NCI-H82 treated with DMSO at 0.1 percent for 48 hours (cell line): Measurements from ENCODE around the gene TXNL1.
A peak's percentile ranks its signal among the peaks of the same experiment; 100 is the strongest.
"Not testable (repeated sequence)": the region's sequence is repeated elsewhere in the genome, so short reads cannot be mapped to it uniquely, and the experiment has no call there.

ENCODE experiments used
- DNase-seq: peaks from one replicate; lab custom pipeline; 2025; ENCODE audit not compliant: unreplicated experiment; lab: John Stamatoyannopoulos, UW

The TXNL1 gene

GRCh38 chr18:56638232-56639103, at the start of gene TXNL1:
Gene TXNL1, minus strand, starts transcription at chr18:56638592. Its CDS starts 152 bp downstream, at chr18:56638440.
- peak; percentile 91 for DNase-seq

DNA sequence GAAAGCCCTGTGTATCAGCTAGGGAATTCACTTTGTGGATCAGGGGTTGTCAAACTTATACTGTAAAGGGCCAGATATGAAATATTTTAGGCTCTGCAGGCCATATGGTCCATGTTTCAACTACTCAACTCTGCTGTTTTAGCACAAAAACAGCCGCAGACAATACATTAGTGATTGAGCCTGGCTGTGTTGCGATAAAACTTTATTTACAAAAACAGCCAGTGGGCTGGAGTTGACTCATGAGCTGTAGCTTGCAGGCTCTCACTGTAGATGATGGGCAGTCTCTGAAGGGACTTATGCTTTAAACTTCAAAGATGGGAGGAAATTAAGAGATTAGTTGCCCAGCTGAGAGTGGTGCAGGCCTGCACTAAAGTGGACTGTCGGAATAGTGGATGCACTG, 45.9 kb upstream of the TXNL1 start:
- no peak for DNase-seq

- DNase-seq, result no peak
Measured at GRCh38 chr18:56678836-56679565, 40.6 kb upstream of the TXNL1 start.

- DNase-seq, result no peak
Measured at GRCh38 chr18:56676639-56677038, 38.2 kb upstream of the TXNL1 start.

DNA sequence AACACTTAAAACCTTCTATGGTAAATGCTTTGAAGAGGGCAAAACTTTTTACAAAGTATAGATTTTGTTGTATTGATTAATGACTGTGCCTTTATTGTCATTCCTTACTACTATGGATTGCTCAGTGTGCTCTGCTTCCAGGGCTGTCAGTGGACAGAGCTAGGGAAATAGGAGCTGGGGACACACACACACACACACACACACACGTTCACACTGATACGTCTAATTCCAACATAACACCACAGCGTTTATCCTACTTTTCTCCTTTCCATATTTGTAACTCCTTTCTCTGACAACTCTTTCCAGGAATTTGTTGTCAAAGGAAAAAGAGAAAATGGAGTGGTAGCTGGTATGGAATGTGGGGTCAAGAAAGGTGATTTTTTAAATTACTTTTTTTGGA, 34.6 kb upstream of the TXNL1 start:
- DNase-seq, result no peak

DNA sequence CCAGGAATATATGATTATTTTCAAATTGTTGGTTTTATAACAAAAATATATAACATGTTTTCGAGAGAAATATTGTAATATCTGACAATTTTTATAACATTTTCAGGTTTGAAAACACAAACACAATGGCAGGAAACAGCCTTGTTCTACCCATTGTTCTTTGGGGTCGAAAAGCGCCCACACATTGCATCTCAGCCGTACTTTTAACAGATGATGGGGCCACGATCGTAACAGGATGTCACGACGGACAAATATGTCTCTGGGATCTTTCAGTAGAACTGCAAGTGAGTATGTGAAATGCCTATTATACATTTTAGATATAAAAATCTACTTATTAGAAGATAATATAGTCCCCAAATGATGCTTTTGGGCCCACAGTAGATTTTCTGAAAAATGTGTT, 34.0 kb upstream of the TXNL1 start:
- no peak for DNase-seq

- no peak for DNase-seq
Measured at GRCh38 chr18:56662902-56663301, 24.5 kb upstream of the TXNL1 start.

DNA sequence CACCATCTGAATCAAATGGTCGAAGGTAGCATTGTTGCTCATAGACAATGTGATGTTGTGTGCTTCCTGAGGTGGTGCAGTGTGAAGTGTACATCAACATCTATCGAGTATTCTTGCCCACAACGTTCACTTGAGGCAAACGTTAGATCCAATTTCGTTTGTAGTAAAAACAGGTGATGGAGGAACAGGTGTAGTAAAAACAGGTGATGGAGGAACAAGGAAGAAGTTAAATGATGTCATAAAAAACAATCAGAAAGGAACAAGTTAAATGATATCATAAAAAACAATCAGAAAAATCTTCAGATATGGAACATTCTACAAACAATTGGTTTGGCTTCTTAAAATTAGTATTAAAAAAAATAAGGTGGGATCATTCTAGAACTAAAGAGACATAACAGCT, 24.1 kb upstream of the TXNL1 start:
- no peak for DNase-seq

DNA sequence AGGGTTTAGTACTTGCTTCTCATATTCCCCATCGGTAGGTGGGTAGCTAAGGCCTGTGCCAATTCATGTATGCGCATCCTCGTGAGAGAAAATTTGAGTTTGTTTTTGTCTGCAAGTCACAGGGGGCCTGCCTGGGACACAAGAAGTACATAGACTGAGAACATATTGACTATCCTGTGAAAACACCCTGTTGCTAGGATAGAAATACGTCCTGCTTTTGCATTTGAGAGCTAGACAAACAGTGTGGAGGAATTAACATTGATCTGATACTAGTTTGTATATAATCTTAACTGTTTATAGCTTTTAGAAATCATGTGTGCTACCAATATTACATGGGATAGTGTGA, 23.6 kb upstream of the TXNL1 start:
- no peak for DNase-seq

GRCh38 chr18:56661360-56662062, 23.1 kb upstream of the TXNL1 start:
- DNase-seq, result no peak

GRCh38 chr18:56660655-56661054, 22.3 kb upstream of the TXNL1 start:
- no peak for DNase-seq

DNA sequence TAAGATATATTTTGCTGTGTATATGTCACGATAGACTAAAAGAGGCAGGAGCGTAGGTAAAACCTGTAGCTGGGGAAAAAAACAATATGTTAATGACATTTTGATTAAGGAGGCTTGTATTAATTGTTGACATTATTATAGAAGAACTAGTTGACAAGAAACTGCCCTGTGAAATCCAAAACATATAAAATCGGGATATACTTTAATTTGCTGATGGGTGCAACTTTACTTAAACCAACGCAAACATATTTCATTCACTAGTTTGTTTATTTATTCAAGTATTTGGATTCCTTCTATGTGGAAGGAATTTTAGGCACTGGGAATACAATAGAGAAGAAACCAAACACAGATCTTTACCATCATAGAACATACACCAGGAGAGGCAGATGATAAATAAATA, 20.7 kb upstream of the TXNL1 start:
- DNase-seq, result no peak

DNA sequence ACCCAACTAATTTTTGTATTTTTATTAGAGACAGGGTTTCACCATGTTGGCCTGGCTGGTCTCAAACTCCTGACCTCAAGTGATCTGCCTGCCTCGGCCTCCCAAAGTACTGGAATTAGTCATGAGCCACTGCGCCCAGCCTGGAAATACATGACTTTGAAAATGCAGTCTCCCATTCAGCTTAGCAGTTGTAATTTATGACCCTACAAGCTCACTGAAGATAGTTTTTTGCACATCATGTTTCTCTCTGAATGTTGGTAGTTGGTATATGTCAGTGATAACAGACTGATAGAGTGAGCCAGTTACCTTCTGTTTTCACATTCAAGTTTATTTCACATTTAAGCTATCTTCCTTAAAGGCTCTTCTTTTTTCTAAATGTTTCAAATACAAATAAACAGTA, 19.9 kb upstream of the TXNL1 start:
- no peak for DNase-seq

DNA sequence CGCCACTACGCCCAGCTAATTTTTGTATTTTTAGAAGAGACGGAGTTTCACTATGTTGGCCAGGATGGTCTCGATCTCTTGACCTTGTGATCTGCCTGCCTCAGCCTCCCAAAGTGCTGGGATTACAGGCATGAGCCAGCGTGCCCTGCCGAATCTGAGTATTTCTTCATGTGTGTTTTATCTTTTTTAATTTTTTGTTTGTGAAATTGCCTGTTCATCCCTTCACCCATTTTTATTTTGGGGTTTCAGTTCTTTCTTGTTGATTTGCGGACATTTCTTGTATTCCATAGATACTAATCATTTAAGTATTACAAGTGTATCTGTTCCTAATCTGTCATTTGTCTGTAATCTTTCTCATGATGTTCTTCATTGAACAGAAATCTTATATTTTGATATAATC, 15.9 kb upstream of the TXNL1 start:
- DNase-seq, result not testable (repeated sequence)

- DNase-seq, result no peak
Measured at GRCh38 chr18:56652802-56653201, 14.4 kb upstream of the TXNL1 start.

DNA sequence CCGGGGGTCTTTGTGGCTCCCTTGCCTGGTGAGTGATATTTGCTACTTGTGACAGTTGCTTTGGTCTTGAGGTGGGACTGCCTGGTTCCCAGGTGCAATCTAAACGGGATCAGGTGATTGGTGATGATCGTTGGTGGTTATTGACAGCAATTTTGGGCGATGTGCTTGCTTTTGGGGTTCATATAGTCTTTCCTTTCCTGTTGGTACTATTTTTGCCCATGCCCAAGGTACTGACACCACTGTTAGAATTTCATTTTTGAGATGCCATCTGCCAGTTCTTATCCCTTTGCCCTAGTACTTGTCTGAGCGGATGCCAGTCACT, 13.3 kb upstream of the TXNL1 start:
- DNase-seq, result no peak

DNA sequence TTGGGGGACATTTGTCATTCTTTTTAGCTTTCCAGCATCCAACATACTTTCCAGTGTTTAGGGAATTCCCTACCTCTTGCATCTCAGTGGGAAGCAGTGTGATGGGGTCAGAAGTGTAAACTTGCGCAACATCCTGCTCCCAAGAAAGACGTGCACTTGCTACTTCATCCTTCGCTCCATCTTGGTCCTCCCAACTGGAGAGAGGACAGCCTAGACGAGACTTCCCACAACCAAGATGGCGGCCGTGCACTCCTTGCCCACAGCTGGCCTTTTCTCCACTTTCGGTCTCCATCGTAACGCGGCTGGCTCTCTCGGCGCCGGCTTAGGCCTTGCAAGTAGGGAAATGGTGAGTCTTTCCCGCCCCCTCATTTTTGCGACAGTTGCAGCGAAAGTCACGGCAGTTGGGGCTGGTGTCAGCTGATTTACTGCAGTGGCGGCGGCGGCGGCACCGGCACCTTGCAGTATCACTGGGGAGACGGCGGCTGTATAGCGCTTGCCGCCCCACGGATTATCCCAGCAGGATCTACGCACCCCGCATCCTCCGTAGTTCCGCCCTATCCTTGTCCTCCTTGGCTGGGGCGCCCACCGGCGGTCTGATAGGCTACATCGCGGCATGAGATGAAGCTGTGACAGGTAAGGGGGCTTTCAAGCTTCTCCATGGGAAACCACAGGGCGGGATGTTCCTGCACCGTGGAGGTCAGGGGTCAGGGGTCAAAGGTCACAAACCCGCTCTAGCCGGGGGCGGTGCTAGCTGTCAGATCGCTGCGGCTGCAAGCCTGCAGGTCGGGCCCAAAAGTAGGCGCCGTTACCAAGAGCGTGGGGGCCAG, 12.8 kb upstream of the TXNL1 start, which contains the start of gene WDR7:
TSS of gene WDR7 (plus strand) at position 416 of the 827 bp plus-strand sequence. CDS start 21,157 bp downstream, outside the sequence.
- peak; percentile 93 for DNase-seq

DNA sequence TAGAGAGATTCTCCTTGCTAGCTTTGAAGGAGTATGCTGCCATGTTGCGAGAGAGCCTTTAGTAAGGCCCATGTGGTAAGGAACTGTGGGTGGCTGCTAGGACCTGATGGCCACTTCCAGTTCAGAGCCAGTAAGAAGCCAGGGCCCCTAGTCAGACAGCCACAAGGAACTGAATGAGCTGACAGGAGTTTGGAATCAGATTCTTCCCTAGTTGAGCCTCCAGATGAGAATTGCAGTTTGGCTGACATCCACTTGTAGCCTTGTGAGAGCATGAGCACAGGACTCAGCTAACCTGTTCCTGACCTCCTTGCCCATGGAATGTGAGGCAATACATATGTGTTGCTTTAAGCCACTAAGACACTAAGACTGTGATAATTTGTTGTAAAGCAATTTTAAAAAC, 11.6 kb upstream of the TXNL1 start:
- DNase-seq, result no peak

DNA sequence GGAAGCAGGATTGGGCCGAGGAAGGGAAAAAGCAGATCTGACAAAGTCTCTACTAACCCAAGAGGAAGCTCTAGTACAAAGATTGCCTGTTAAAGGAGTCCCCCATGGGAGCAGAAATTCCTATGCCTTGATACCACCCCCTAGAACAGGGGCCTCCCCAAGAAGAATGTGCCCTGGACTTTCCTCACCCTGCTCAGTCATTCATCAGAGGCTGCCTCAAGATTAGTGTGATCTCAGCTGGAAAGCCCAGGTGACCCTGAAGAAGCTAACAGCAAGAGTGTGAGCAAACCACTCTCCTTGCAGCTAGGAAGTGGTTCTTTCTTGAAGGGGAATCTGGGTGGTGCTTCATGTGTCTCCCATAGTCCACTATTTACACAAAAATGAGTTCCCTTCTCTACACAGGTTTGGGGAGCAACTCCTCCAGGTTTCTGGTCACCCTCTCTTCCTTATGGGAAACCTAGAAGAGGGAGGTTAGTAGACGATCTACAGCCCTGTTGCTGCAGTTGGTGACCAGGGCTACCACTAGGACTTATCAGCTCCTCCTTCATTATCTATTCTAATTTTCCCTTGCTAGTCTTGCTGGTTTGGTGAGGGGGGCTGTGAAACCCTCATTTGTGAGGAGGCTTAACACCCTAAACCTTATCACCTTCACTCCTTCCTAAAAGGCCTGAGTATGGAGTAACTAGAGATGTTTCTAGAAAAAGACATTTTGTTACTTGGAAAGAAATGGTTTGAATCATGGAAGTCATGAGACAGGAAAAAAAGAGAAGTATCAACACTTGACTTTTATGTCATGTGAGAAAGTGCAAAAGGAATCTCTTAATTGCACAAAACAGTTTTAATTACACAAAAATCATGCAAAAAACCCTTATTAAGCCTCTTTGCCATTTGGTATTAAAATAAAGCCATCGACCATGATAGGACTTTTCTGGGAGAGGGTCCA, 9.8 kb upstream of the TXNL1 start:
- DNase-seq, result no peak

DNA sequence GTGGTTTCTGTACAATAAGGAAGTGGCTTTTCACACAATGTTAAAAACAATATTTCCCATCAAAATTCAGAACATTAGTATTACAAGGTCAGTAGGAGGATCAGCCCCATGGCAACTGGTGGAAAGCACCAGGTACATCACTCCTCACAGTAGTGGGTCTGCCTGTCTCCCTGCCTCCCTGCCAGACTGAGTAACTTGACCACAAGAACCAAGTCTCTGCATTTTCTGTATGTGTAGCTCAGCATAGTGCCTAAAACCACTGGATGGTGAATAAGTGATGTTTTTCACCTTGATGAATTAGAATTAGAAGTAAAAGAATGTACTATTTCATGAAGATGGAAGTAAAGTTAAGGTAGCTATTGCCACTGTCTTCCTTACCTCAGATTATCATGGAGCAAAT, 8.7 kb upstream of the TXNL1 start:
- no peak for DNase-seq
